GM23338 (cell line): ENCODE data around the gene DEFB124. TPM values are rescaled to one million over a fixed set of nuclear protein-coding genes. Genes with fewer than 3 reads are reported as not detected.

Experiments
- ATAC-seq: fragments of 200-7000 bp; cut with Tn5 transposase; 3 replicates; pipeline ENCODE4 v1.9.1; 2020
- DNase-seq: peaks from one replicate; pipeline ENCODE4 v3.0.0-alpha.2; 2015; ENCODE audit warnings: low spot score
- H2AFZ ChIP-seq: fragments of 200-600 bp; sonication (generic); 2 replicates; pipeline ENCODE4 v1.8.0; 2016; ENCODE audit warnings: antibody characterized with exemption, mild to moderate bottlenecking, moderate library complexity
- H3F3A ChIP-seq: fragments of 200-600 bp; sonication (generic); replicated peaks from 2 replicates; pipeline ENCODE4 v1.8.0; 2017; ENCODE audit warnings: antibody characterized with exemption, mixed run types, low read depth
- H3K27ac ChIP-seq: fragments of 200-600 bp; sonication (generic); 2 replicates; pipeline ENCODE4 v1.6.1; 2016; ENCODE audit warnings: low read depth
- H3K27me3 ChIP-seq: fragments of 200-600 bp; sonication (generic); 2 replicates; pipeline ENCODE4 v1.8.0; 2016; ENCODE audit warnings: mild to moderate bottlenecking, mixed run types, moderate library complexity; ENCODE audit not compliant: insufficient read depth
- H3K36me3 ChIP-seq: fragments of 200-600 bp; sonication (generic); 2 replicates; pipeline ENCODE4 v1.8.0; 2016; ENCODE audit warnings: mild to moderate bottlenecking; ENCODE audit not compliant: insufficient read depth
- H3K4me1 ChIP-seq: fragments of 200-600 bp; sonication (generic); 2 replicates; pipeline ENCODE4 v1.8.0; 2016; ENCODE audit warnings: mild to moderate bottlenecking, moderate library complexity; ENCODE audit not compliant: insufficient read depth
- H3K4me2 ChIP-seq: fragments of 200-600 bp; sonication (generic); 2 replicates; pipeline ENCODE4 v1.7.1; 2017; ENCODE audit warnings: mixed run types
- H3K4me3 ChIP-seq: fragments of 200-600 bp; sonication (generic); 2 replicates; pipeline ENCODE4 v1.6.1; 2016; ENCODE audit warnings: mixed run types
- H3K79me2 ChIP-seq: fragments of 200-600 bp; sonication (generic); replicated peaks from 2 replicates; pipeline ENCODE4 v1.8.0; 2017; ENCODE audit warnings: mild to moderate bottlenecking; ENCODE audit not compliant: insufficient read depth
- H3K9me2 ChIP-seq: fragments of 200-600 bp; sonication (generic); 2 replicates; pipeline ENCODE4 v1.8.0; 2017; ENCODE audit not compliant: insufficient read depth
- H4K20me1 ChIP-seq: fragments of 200-600 bp; sonication (generic); replicated peaks from 2 replicates; pipeline ENCODE4 v1.8.0; 2017; ENCODE audit warnings: mild to moderate bottlenecking; ENCODE audit not compliant: insufficient read depth
- H3K27ac Mint-ChIP-seq: 2 replicates; pipeline ENCODE4 v1.8.0; 2020; ENCODE audit warnings: inconsistent platforms, mild to moderate bottlenecking, moderate library complexity, mixed read lengths
- H3K27me3 Mint-ChIP-seq: 3 replicates; pipeline ENCODE4 v1.8.0; 2022; ENCODE audit warnings: low read depth, mild to moderate bottlenecking, moderate library complexity, mixed read lengths, inconsistent platforms; ENCODE audit not compliant: insufficient read depth, poor library complexity
- H3K36me3 Mint-ChIP-seq: 3 replicates; pipeline ENCODE4 v1.8.0; 2021; ENCODE audit warnings: low read depth, mild to moderate bottlenecking, inconsistent platforms, moderate library complexity, mixed read lengths
- H3K4me1 Mint-ChIP-seq: 3 replicates; pipeline ENCODE4 v1.8.0; 2020; ENCODE audit warnings: mild to moderate bottlenecking, inconsistent platforms, mixed read lengths
- H3K4me3 Mint-ChIP-seq: 3 replicates; pipeline ENCODE4 v1.8.0; 2021; ENCODE audit warnings: moderate library complexity, mild to moderate bottlenecking, inconsistent platforms, mixed read lengths
- H3K9me3 Mint-ChIP-seq: 3 replicates; pipeline ENCODE4 v1.8.0; 2020; ENCODE audit warnings: moderate library complexity, mild to moderate bottlenecking, inconsistent platforms, mixed read lengths
- CREB1 ChIP-seq: fragments of 250-450 bp; sonication (Bioruptor Pico); IDR thresholded peaks from 2 replicates; pipeline ENCODE4 v1.5.0; 2020; ENCODE audit warnings: low read depth, mild to moderate bottlenecking, moderate library complexity
- ETS1 ChIP-seq: IDR thresholded peaks from 2 replicates; pipeline ENCODE4 v1.6.1; 2016; ENCODE audit warnings: antibody characterized with exemption
- EZH2 ChIP-seq: fragments of 200-600 bp; sonication (generic); IDR thresholded peaks from one replicate; pipeline ENCODE4 v1.8.0; 2017; ENCODE audit warnings: antibody characterized with exemption, mild to moderate bottlenecking, low read depth; ENCODE audit not compliant: unreplicated experiment
- POLR2AphosphoS5 ChIP-seq: IDR thresholded peaks from 2 replicates; pipeline ENCODE4 v1.6.1; 2016; ENCODE audit warnings: antibody characterized with exemption, low read depth
- REST ChIP-seq: IDR thresholded peaks from one replicate; pipeline ENCODE4 v1.6.1; 2018; ENCODE audit warnings: antibody characterized with exemption; ENCODE audit not compliant: unreplicated experiment
- STAT1 ChIP-seq: IDR thresholded peaks from one replicate; pipeline ENCODE4 v1.6.1; 2016; ENCODE audit warnings: antibody characterized with exemption; ENCODE audit not compliant: unreplicated experiment
- ZNF331 ChIP-seq: fragments of 250-450 bp; sonication (Bioruptor Pico); IDR thresholded peaks from 2 replicates; pipeline ENCODE4 v1.5.0; 2020; ENCODE audit warnings: low read depth, mild to moderate bottlenecking, moderate library complexity
- polyA plus RNA-seq: library from polyadenylated mRNA; unstranded; fragments of >200 nt; fragmentation: Nextera tagmentation; extraction: Ambion mirVana; gene quantifications from 2 replicates; pipeline ENCODE4 v1.2.1, GENCODE V29; 2016
- total RNA-seq: library from RNA; depleted of rRNA; stranded (reverse); fragments of >200 nt; shearing (Covaris generic); gene quantifications from 2 replicates; pipeline ENCODE4 v1.2.3, GENCODE V29; 2014
- TF ChIP-seq, protein P1 (sequence below), 2 experiments: fragments of 200-600 bp in 1 of 2; sonication (generic) in 1 of 2; conservative IDR thresholded peaks; 2 replicates each; pipeline versions ENCODE4 v1.5.1 to v1.6.1; 2016 to 2017; ENCODE audit warnings: antibody characterized with exemption in 2 of 2, low read depth in 2 of 2, mild to moderate bottlenecking in 2 of 2, moderate library complexity in 1 of 2
- TF ChIP-seq, protein P2 (sequence below): fragments of 250-450 bp; sonication (Bioruptor Pico); IDR thresholded peaks from 2 replicates; pipeline ENCODE4 v1.5.0; 2020; ENCODE audit warnings: mild to moderate bottlenecking, moderate library complexity

Gene DEFB124
- total and polyA plus RNA-seq, 2 experiments from 2014 or later: 0.52 TPM; not detected in 1

- no peaks in the 10 kb centered on the region for H3K27me3 ChIP-seq
- DNase-seq (peak; percentile 96), ATAC-seq (peak; percentile 64)
- H3K4me3 ChIP-seq: no peak overlapping the region
- H3K27ac Mint-ChIP-seq: no peak overlapping the region
- H3K27ac ChIP-seq: no peak overlapping the region
- no peaks in the 10 kb centered on the region; the same call in 1 of the 2 replicates for H3F3A ChIP-seq
- H3K4me1 Mint-ChIP-seq: no peaks in the 10 kb centered on the region
- no peaks in the 10 kb centered on the region for H3K36me3 ChIP-seq
- no peaks in the 10 kb centered on the region for H4K20me1 ChIP-seq
- H3K27me3 Mint-ChIP-seq: peaks cover 6% of the 10 kb centered on the region
- TF ChIP-seq ZNF331 (CRISPR knock-in tag) (no peak), CREB1 (CRISPR knock-in tag) (peak; percentile 44; the same call in 1 of the 2 replicates)
- TF ChIP-seq, protein P1, sequence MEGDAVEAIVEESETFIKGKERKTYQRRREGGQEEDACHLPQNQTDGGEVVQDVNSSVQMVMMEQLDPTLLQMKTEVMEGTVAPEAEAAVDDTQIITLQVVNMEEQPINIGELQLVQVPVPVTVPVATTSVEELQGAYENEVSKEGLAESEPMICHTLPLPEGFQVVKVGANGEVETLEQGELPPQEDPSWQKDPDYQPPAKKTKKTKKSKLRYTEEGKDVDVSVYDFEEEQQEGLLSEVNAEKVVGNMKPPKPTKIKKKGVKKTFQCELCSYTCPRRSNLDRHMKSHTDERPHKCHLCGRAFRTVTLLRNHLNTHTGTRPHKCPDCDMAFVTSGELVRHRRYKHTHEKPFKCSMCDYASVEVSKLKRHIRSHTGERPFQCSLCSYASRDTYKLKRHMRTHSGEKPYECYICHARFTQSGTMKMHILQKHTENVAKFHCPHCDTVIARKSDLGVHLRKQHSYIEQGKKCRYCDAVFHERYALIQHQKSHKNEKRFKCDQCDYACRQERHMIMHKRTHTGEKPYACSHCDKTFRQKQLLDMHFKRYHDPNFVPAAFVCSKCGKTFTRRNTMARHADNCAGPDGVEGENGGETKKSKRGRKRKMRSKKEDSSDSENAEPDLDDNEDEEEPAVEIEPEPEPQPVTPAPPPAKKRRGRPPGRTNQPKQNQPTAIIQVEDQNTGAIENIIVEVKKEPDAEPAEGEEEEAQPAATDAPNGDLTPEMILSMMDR (conservative IDR thresholded peaks at IDR 0.05; ENCODE audit: low read depth in 2 of 2): peak; percentile 89 to 98
- H3K9me2 ChIP-seq: no peaks in the 10 kb centered on the region
- H3K4me2 ChIP-seq: no peak overlapping the region
- H2AFZ ChIP-seq: no peak overlapping the region
- H3K9me3 Mint-ChIP-seq: peaks cover 81% of the 10 kb centered on the region
- no peak overlapping the region for H3K4me3 Mint-ChIP-seq
- no peaks in the 10 kb centered on the region; the same call in 1 of the 3 replicates for H3K36me3 Mint-ChIP-seq
- peaks cover 7% of the 10 kb centered on the region for H3K4me1 ChIP-seq
- H3K79me2 ChIP-seq: no peaks in the 10 kb centered on the region
Observed at GRCh38 chr20:31494131-31494530, 19.2 kb upstream of the DEFB124 start.

- Mint-ChIP-seq H3K4me1 (peaks cover 5% of the 10 kb centered on the region; the same call in 2 of the 3 replicates), H3K27ac (no peak overlapping the region), H3K27me3 (peaks cover 13% of the 10 kb centered on the region), H3K36me3 (no peaks in the 10 kb centered on the region), H3K9me3 (peaks cover 80% of the 10 kb centered on the region), H3K4me3 (no peak overlapping the region)
- Histone ChIP-seq H2AFZ (no peak overlapping the region), H3K79me2 (no peaks in the 10 kb centered on the region), H4K20me1 (0 out of 2 replicates have a peak, but pooled peaks cover 5% of the 10 kb centered on the region), H3K4me2 (no peak overlapping the region), H3K4me3 (no peak overlapping the region), H3F3A (peaks cover 5% of the 10 kb centered on the region; the same call in 1 of the 2 replicates), H3K27ac (no peak overlapping the region), H3K9me2 (no peaks in the 10 kb centered on the region), H3K4me1 (peaks cover 8% of the 10 kb centered on the region; the same call in 1 of the 2 replicates), H3K27me3 (peaks cover 29% of the 10 kb centered on the region), H3K36me3 (no peaks in the 10 kb centered on the region)
- no peak for DNase-seq
- no peak for ATAC-seq
- TF ChIP-seq STAT1: no peak
- no peak for TF ChIP-seq REST
- no peak for TF ChIP-seq POLR2AphosphoS5
- no peak for TF ChIP-seq ETS1
- TF ChIP-seq, protein P2, sequence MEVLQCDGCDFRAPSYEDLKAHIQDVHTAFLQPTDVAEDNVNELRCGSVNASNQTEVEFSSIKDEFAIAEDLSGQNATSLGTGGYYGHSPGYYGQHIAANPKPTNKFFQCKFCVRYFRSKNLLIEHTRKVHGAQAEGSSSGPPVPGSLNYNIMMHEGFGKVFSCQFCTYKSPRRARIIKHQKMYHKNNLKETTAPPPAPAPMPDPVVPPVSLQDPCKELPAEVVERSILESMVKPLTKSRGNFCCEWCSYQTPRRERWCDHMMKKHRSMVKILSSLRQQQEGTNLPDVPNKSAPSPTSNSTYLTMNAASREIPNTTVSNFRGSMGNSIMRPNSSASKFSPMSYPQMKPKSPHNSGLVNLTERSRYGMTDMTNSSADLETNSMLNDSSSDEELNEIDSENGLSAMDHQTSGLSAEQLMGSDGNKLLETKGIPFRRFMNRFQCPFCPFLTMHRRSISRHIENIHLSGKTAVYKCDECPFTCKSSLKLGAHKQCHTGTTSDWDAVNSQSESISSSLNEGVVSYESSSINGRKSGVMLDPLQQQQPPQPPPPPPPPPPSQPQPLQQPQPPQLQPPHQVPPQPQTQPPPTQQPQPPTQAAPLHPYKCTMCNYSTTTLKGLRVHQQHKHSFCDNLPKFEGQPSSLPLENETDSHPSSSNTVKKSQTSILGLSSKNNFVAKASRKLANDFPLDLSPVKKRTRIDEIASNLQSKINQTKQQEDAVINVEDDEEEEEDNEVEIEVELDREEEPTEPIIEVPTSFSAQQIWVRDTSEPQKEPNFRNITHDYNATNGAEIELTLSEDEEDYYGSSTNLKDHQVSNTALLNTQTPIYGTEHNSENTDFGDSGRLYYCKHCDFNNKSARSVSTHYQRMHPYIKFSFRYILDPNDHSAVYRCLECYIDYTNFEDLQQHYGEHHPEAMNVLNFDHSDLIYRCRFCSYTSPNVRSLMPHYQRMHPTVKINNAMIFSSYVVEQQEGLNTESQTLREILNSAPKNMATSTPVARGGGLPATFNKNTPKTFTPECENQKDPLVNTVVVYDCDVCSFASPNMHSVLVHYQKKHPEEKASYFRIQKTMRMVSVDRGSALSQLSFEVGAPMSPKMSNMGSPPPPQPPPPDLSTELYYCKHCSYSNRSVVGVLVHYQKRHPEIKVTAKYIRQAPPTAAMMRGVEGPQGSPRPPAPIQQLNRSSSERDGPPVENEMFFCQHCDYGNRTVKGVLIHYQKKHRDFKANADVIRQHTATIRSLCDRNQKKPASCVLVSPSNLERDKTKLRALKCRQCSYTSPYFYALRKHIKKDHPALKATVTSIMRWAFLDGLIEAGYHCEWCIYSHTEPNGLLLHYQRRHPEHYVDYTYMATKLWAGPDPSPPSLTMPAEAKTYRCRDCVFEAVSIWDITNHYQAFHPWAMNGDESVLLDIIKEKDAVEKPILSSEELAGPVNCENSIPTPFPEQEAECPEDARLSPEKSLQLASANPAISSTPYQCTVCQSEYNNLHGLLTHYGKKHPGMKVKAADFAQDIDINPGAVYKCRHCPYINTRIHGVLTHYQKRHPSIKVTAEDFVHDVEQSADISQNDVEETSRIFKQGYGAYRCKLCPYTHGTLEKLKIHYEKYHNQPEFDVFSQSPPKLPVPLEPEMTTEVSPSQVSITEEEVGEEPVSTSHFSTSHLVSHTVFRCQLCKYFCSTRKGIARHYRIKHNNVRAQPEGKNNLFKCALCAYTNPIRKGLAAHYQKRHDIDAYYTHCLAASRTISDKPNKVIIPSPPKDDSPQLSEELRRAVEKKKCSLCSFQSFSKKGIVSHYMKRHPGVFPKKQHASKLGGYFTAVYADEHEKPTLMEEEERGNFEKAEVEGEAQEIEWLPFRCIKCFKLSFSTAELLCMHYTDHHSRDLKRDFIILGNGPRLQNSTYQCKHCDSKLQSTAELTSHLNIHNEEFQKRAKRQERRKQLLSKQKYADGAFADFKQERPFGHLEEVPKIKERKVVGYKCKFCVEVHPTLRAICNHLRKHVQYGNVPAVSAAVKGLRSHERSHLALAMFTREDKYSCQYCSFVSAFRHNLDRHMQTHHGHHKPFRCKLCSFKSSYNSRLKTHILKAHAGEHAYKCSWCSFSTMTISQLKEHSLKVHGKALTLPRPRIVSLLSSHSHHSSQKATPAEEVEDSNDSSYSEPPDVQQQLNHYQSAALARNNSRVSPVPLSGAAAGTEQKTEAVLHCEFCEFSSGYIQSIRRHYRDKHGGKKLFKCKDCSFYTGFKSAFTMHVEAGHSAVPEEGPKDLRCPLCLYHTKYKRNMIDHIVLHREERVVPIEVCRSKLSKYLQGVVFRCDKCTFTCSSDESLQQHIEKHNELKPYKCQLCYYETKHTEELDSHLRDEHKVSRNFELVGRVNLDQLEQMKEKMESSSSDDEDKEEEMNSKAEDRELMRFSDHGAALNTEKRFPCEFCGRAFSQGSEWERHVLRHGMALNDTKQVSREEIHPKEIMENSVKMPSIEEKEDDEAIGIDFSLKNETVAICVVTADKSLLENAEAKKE: no peak
- TF ChIP-seq EZH2: no peak
Observed at GRCh38 chr20:31490752-31491151, 15.8 kb upstream of the DEFB124 start.
